DOHH2 (cell line): ENCODE data around the gene TRIM21.

Source experiments
- H3F3A ChIP-seq: fragments of 200-600 bp; sonication (generic), shearing (Covaris generic); 2 replicates; pipeline ENCODE4 v1.6.0; 2016; ENCODE audit warnings: antibody characterized with exemption, mild to moderate bottlenecking; ENCODE audit not compliant: control insufficient read depth, insufficient read depth
- H3K27ac ChIP-seq: fragments of 200-600 bp; sonication (generic); 2 replicates; pipeline ENCODE4 v1.5.1; 2014; ENCODE audit warnings: low read depth, mild to moderate bottlenecking, low read length, moderate library complexity
- H3K27me3 ChIP-seq: fragments of 200-600 bp; sonication (generic); 2 replicates; pipeline ENCODE4 v1.6.1; 2014; ENCODE audit warnings: mild to moderate bottlenecking, low read length, mixed read lengths; ENCODE audit not compliant: control insufficient read depth
- H3K36me3 ChIP-seq: fragments of 200-600 bp; sonication (generic); 2 replicates; pipeline ENCODE4 v1.6.1; 2014; ENCODE audit warnings: mild to moderate bottlenecking, low read length, moderate library complexity, mixed read lengths; ENCODE audit not compliant: control insufficient read depth
- H3K4me1 ChIP-seq: fragments of 200-600 bp; sonication (generic); 2 replicates; pipeline ENCODE4 v1.6.1; 2014; ENCODE audit warnings: mild to moderate bottlenecking, low read length, mixed read lengths; ENCODE audit not compliant: control insufficient read depth
- H3K4me2 ChIP-seq: fragments of 200-600 bp; sonication (generic); 2 replicates; pipeline ENCODE4 v1.6.0; 2014; ENCODE audit warnings: mild to moderate bottlenecking, low read length, moderate library complexity
- H3K4me3 ChIP-seq: fragments of 200-600 bp; sonication (generic); 2 replicates; pipeline ENCODE4 v1.5.1; 2014; ENCODE audit warnings: mild to moderate bottlenecking, low read length, mixed read lengths
- H3K79me2 ChIP-seq: fragments of 200-600 bp; sonication (generic); 2 replicates; pipeline ENCODE4 v1.6.1; 2014; ENCODE audit warnings: mild to moderate bottlenecking, low read length, mixed read lengths; ENCODE audit not compliant: control insufficient read depth
- H3K9me2 ChIP-seq: fragments of 200-600 bp; sonication (generic); replicated peaks from 2 replicates; pipeline ENCODE4 v1.6.1; 2014; ENCODE audit warnings: mild to moderate bottlenecking, low read length, mixed read lengths; ENCODE audit not compliant: control insufficient read depth
- H3K9me3 ChIP-seq: fragments of 200-600 bp; sonication (generic); 2 replicates; pipeline ENCODE4 v1.6.1; 2014; ENCODE audit warnings: antibody characterized with exemption, low read length, mixed read lengths; ENCODE audit not compliant: control insufficient read depth, insufficient read depth
- H4K20me1 ChIP-seq: fragments of 200-600 bp; sonication (generic); 2 replicates; pipeline ENCODE4 v1.6.0; 2014; ENCODE audit warnings: low read depth, mild to moderate bottlenecking, antibody characterized with exemption, low read length, moderate library complexity; ENCODE audit not compliant: control insufficient read depth, insufficient read depth
- EZH2phosphoT487 ChIP-seq: fragments of 200-600 bp; sonication (generic); IDR thresholded peaks from 2 replicates; pipeline ENCODE4 v1.6.1; 2017; ENCODE audit warnings: borderline replicate concordance, mild to moderate bottlenecking, antibody characterized with exemption, low read length, moderate library complexity, mixed read lengths
- TF ChIP-seq, protein P1 (sequence below): fragments of 200-600 bp; sonication (generic); IDR thresholded peaks from one replicate; pipeline ENCODE4 v1.5.1; 2014; ENCODE audit warnings: antibody characterized with exemption, mild to moderate bottlenecking, low read depth, low read length; ENCODE audit not compliant: poor library complexity, severe bottlenecking

Gene TRIM21

GRCh38 chr11:4393209-4393857, at the start of gene TRIM21:
Gene TRIM21 (minus strand): TSS chr11:4393702. CDS start chr11:4390409, 3,293 bp downstream.
- Histone ChIP-seq H3K4me1 (peaks cover 6% of the 10 kb centered on the region), H3K27ac (no peak within 1 kb of the TSS), H3K4me3 (peak within 1 kb of the TSS; percentile 86), H3K9me3 (no peaks in the 10 kb centered on the region), H4K20me1 (no peaks in the 10 kb centered on the region), H3K4me2 (peak within 1 kb of the TSS; percentile 77), H3K36me3 (no peaks in the 10 kb centered on the region), H3K9me2 (no peaks in the 10 kb centered on the region), H3K79me2 (no peaks in the 10 kb centered on the region), H3F3A (no peaks in the 10 kb centered on the region), H3K27me3 (no peaks in the 10 kb centered on the region)
- TF ChIP-seq EZH2phosphoT487: no peak
- TF ChIP-seq, protein P1, sequence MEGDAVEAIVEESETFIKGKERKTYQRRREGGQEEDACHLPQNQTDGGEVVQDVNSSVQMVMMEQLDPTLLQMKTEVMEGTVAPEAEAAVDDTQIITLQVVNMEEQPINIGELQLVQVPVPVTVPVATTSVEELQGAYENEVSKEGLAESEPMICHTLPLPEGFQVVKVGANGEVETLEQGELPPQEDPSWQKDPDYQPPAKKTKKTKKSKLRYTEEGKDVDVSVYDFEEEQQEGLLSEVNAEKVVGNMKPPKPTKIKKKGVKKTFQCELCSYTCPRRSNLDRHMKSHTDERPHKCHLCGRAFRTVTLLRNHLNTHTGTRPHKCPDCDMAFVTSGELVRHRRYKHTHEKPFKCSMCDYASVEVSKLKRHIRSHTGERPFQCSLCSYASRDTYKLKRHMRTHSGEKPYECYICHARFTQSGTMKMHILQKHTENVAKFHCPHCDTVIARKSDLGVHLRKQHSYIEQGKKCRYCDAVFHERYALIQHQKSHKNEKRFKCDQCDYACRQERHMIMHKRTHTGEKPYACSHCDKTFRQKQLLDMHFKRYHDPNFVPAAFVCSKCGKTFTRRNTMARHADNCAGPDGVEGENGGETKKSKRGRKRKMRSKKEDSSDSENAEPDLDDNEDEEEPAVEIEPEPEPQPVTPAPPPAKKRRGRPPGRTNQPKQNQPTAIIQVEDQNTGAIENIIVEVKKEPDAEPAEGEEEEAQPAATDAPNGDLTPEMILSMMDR: no peak

DNA sequence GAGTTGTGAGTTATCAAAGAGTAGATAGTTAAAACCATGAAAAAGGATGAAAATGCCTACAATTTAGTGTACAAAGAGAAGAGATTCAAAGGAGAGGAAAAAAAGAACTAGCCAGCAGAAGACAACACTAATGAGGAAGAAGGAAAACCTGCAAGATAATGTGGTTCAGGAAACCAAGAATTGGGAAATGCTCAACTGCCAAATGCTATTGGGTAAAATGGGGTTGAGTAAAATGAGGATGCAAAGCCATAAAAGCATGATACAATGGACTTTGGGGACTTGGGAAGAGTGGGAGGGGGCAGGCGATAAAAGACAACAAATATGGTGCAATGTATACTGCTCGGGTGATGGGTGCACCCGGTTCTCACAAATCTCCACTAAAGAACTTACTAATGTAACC, 48.0 kb upstream of the TRIM21 start:
- Histone ChIP-seq H3K4me1 (no peaks in the 10 kb centered on the region), H3K9me3 (no peaks in the 10 kb centered on the region), H3K36me3 (no peaks in the 10 kb centered on the region), H3K4me3 (no peak overlapping the region), H3F3A (no peaks in the 10 kb centered on the region), H3K4me2 (no peak overlapping the region), H3K27me3 (no peaks in the 10 kb centered on the region), H3K79me2 (no peaks in the 10 kb centered on the region), H3K9me2 (no peaks in the 10 kb centered on the region), H3K27ac (no peak overlapping the region), H4K20me1 (no peaks in the 10 kb centered on the region)
- TF ChIP-seq EZH2phosphoT487: no peak

GRCh38 chr11:4436411-4436810, 42.9 kb upstream of the TRIM21 start:
- H3K9me3 ChIP-seq: no peaks in the 10 kb centered on the region
- no peaks in the 10 kb centered on the region for H3K9me2 ChIP-seq
- no peaks in the 10 kb centered on the region for H3K36me3 ChIP-seq
- no peaks in the 10 kb centered on the region for H3K79me2 ChIP-seq
- H3K4me3 ChIP-seq: no peak overlapping the region
- H3K4me1 ChIP-seq: no peaks in the 10 kb centered on the region
- no peak overlapping the region for H3K27ac ChIP-seq
- TF ChIP-seq EZH2phosphoT487: no peak
- TF ChIP-seq, protein P1: no peak
- no peaks in the 10 kb centered on the region for H3F3A ChIP-seq
- H4K20me1 ChIP-seq: no peaks in the 10 kb centered on the region
- no peak overlapping the region for H3K4me2 ChIP-seq
- 0 out of 2 replicates have a peak, but pooled peaks cover 4% of the 10 kb centered on the region for H3K27me3 ChIP-seq

- Histone ChIP-seq H3K27ac (no peak overlapping the region), H3K4me3 (no peak overlapping the region), H3K9me2 (no peaks in the 10 kb centered on the region), H3K4me1 (no peaks in the 10 kb centered on the region), H3K4me2 (no peak overlapping the region), H3F3A (no peaks in the 10 kb centered on the region), H3K27me3 (0 out of 2 replicates have a peak, but pooled peaks cover 4% of the 10 kb centered on the region), H3K79me2 (no peaks in the 10 kb centered on the region), H3K9me3 (no peaks in the 10 kb centered on the region), H4K20me1 (no peaks in the 10 kb centered on the region), H3K36me3 (no peaks in the 10 kb centered on the region)
- TF ChIP-seq, protein P1: no peak
- TF ChIP-seq EZH2phosphoT487: no peak
Measured at GRCh38 chr11:4433856-4434255, 40.4 kb upstream of the TRIM21 start.
